Measurements from ENCODE around the gene OR13C5.
"Not testable (repeated sequence)": the region's sequence is repeated elsewhere in the genome, so short reads cannot be mapped to it uniquely, and the experiment has no call there.

OR13C5 gene, protein sequence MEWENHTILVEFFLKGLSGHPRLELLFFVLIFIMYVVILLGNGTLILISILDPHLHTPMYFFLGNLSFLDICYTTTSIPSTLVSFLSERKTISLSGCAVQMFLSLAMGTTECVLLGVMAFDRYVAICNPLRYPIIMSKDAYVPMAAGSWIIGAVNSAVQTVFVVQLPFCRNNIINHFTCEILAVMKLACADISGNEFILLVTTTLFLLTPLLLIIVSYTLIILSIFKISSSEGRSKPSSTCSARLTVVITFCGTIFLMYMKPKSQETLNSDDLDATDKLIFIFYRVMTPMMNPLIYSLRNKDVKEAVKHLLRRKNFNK

DNA sequence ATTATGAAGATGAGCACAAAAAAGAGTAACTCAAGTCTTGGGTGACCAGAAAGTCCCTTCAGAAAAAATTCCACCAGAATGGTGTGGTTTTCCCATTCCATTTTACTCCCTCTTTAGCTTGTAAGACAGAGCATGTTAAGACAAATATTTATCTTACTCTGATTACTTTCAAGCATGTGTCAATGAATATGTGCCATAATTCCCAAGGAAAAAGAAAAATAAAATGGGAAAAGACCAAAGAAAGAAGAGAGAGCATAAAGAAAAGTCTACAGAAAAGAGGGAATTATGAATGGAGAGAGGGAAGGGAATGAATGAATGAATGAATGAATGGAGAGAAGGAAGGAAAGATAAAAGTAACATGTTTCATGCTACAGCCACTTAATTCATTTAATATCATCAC is at the start of gene OR13C5:
OR13C5 (minus strand) TSS at position 101 of the 400 bp plus-strand sequence; CDS start at position 101, 0 bp downstream.
- not testable (repeated sequence) for DNase-seq (ENCODE audit: low spot score)

DNA sequence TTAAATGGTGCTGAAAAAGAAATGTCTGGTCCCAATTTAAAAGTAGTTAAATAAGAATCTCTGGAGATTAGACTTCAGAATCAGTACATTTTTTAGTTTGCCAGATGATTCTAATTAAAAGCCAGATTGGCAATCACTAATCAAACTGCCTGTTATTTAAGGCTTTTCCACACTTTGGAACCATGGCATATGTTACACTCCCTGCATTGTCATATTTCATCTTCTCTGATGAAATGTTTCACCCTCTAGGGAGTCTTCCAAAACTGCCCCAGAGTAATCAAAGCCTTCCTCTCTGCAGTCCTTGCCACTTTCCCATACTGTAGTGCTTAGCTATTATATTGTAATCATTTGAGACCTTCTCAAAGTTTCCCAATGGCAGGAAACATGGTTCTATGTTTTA is 36.2 kb upstream of the OR13C5 start:
- DNase-seq (ENCODE audit: low spot score): no peak

DNA sequence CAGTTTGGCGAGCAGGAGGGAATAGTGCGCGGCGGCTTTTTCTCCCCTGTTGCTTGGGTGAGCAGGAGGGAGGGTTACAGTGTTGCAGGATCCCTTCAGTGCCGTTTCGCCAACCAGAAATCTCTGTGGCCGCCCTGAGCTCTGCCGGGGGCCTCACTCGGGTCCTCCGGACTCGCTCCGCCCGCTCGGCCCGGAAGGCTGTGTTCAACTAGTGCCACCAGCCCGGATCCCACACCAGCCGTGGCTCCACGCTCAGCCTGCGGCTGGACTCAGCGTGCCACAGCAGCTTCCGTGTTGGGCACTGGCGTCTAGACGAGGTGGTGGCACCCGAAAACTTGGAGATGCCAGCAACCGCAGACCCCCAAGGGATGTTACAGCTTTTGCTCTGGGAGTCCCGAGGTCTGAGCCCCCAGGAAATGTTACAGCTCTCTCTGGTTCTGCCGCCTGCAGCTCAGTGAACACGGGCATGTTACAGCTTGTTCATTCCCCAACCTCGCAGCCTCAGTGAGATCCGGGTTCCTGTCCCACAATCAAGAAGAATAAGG is 34.8 kb upstream of the OR13C5 start:
- no peak for DNase-seq (ENCODE audit: low spot score)

DNA sequence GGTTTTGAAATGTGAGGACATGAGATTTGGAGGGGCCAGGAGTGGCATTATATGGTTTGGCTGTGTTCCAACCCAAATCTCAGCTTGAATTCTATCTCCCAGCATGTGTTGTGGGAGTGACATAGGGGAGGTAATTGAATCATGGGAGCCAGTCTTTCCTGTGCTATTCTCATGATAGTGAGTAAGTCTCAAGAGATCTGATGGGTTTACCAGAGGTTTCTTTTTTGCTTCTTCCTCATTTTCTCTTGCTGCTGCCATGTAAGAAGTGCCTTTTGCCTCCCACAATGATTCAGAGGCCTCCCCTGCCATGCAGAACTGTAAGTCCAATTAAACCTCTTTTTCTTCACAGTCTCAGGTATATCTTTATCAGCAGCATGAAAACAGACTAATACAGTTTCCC is 26.8 kb upstream of the OR13C5 start:
- not testable (repeated sequence) for DNase-seq (ENCODE audit: low spot score)

DNA sequence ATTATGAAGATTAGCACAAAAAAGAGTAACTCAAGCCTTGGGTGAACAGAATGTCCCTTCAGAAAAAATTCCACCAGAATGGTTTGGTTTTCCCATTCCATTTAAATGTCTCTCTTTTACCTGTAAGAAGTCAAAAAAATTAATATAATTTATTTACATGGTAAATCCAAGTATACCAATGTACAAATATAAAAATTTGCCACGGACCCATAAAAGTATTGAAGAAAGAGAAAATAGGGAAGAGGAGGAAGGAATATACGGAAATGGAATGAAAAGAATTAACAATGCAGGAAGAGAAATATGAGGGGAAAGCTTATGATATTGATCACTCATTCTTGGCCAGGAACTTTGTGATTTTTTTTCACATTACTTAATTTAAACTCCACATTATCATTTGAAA is 18.9 kb upstream of the OR13C5 start, which contains the start of gene OR13C9:
OR13C9 (minus strand) TSS at position 101 of the 400 bp plus-strand sequence; CDS start at position 101, 0 bp downstream.
- DNase-seq (ENCODE audit: low spot score): no peak

DNA sequence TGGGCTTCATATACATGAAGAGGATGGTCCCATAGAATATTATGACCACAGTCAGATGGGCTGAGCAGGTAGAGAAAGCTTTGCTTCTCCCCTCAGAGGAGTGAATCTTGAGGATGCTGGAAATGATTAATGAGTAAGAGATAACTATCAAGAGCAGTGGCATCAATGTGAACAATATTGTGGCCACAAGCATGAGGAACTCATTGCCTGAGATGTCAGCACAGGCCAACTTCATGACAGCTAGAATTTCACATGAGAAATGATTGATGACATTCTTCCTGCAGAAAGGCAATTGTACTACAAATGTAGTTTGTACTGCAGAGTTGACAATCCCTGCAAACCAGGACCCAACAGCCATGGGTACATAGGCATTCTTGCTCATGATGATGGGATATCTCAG is 18.2 kb upstream of the OR13C5 start:
- no peak for DNase-seq (ENCODE audit: low spot score)

DNA sequence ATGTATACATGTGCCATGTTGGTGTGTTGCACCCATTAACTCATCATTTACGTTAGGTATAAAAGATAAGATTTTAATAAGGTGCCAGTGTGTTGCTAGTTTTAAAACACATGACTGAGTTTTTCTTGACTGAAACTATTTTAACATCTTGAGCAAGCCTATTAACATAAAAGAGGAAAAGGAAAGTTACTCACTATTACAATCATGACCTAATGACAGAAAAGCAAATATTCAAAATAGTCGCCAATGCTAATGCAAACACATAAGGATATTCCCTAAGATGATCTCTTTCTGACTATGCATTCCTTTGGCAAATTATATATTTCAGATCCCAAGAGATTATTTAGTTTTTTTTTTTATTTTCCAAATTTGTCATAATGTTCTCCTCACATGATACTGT is 12.0 kb upstream of the OR13C5 start:
- no peak for DNase-seq (ENCODE audit: low spot score)

DNA sequence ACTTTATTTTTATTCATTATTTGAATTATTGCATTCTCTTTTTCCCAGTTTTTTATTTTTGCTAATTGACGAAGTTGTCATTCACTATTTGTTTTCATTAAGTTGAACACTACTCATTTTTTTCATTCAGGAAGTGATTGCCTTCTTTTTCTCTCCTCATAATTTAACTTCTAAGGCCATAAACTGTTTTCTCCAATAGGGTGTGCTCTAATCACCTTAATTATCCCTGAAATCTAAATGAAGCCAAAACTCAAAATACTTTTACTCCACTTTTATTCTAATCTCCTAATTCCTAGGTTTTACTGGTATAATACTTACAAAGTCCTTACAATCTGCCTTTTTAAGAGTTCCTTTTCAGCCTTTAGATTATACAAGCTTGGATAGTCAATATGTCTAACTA is 9.1 kb upstream of the OR13C5 start:
- DNase-seq (ENCODE audit: low spot score): no peak

DNA sequence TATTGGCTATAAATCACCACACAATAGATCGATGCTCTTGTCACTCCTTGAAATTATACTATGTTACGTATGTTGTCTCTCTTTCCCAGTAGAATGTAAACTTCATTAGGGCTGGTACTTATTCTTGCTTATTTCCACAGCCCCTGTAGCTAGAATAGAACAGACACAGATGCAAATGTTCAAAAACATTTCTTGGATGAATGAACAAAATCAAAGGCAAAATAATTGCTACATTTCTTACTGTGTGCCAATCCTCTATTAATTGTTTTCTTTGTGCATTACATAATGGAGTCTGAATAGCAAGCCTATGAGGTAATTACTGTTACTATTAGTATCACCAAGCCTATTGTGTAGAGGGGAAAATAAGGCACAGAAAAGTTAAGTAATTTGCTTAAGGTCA is 6.9 kb upstream of the OR13C5 start:
- DNase-seq (ENCODE audit: low spot score): no peak

DNA sequence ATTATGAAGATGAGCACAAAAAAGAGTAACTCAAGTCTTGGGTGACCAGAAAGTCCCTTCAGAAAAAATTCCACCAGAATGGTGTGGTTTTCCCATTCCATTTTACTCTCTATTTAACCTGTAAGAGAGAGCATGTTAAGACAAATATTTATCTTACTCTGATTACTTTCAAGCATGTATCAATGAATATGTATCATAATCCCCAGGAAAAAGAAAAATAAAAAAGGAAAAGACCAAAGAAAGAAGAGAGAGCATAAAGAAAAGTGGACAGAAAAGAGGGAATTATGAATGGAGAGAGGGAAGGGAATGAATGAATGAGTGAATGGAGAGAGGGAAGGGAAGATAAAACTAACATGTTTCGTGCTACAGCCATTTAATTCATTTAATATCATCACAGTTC is 6.3 kb upstream of the OR13C5 start, which contains the start of gene OR13C2:
OR13C2 (minus strand) TSS at position 101 of the 400 bp plus-strand sequence; CDS start at position 101, 0 bp downstream.
- DNase-seq (ENCODE audit: low spot score): not testable (repeated sequence)

DNA sequence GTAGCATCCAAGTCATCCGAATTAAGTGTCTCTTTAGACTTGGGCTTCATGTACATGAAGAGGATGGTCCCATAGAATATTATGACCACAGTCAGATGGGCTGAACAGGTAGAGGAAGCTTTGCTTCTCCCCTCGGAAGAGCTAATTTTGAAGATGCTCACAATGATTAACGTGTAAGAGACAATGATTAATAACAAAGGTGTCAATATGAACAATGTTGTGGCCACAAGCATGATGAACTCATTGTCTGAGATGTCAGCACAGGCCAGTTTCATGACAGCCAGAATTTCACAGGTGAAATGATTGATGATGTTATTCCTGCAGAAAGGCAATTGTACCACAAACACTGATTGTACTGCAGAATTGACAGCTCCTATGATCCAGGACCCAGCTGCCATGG is 5.6 kb upstream of the OR13C5 start:
- no peak for DNase-seq (ENCODE audit: low spot score)

DNA sequence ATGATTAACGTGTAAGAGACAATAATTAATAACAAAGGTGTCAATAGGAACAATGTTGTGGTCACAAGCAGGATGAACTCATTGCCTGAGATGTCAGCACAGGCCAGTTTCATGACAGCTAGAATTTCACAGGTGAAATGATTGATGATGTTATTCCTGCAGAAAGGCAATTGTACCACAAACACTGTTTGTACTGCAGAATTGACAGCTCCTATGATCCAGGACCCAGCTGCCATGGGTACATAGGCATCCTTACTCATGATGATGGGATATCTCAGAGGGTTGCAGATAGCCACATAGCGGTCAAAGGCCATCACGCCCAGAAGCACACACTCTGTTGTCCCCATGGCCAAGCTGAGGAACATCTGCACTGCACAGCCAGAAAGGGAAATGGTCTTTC is 464 bp downstream of the OR13C5 start:
- not testable (repeated sequence) for DNase-seq (ENCODE audit: low spot score)

DNA sequence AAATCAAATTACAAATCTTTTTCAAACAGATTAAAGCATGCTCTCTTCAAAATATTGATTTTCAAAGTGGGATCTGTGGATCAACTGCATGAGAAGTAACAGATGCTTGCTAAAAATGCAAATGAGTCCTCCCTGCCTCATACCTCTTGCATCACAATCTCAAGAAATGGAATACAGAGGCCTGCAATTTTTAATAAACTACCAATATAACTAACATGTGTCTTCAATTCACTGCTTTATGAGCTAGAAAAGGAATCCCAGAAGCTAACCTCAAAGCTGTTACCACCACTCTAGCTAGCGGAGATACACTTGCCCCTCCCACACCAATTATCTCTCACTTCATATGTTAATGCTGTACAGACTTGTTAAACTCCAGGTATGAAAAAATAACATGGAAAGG is 9.6 kb downstream of the OR13C5 start:
- no peak for DNase-seq (ENCODE audit: low spot score)

DNA sequence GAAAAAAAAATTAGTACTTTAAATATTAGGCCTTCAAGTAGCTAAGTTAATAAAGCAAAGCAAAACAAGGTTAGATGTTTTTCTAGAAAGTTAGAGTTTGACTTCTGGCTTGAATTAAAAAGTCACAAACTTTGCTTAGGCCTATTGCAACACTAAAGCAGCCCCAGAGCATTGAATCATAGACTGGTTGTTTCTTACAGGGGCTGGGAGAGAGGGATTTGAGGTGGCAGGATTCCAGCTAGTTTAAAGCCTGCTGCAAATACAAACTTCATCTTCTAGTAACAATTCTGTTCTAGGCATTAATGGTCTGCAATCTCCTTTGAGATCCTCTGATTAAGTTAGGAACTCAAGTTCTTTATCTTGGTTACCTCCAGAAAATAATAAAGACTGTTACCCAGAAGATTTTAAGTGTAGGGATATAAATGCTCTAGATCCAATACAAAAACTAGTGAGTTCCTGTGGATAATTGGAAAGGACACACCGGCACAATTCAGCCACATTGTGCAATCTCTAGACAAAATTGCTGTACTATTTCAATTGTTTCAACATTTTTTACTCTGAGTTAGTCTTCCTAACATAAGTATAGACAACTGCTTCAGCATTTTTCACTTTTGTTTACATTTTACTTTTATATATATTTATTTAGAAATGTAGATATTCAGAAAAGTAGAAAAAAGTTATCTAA is 12.6 kb downstream of the OR13C5 start:
- DNase-seq (ENCODE audit: low spot score): no peak

DNA sequence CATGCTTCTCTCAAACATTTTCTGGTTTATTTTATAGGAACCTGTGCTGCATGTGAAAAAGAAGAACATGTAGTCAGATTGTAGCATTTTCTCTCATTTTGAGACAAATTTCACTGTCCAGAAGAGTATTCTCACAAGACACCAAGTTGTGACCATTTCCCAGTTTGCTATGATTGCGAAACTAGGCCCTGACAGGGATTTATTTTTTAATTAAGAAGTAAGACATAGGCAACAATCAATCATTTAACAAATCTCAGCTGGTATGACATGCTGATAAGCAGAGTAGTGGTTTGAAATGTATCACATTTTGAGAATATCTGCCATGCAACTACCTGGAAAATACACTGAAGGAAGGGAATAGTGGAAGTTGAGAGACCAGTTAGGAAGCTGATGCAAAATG is 18.7 kb downstream of the OR13C5 start:
- DNase-seq (ENCODE audit: low spot score): no peak

DNA sequence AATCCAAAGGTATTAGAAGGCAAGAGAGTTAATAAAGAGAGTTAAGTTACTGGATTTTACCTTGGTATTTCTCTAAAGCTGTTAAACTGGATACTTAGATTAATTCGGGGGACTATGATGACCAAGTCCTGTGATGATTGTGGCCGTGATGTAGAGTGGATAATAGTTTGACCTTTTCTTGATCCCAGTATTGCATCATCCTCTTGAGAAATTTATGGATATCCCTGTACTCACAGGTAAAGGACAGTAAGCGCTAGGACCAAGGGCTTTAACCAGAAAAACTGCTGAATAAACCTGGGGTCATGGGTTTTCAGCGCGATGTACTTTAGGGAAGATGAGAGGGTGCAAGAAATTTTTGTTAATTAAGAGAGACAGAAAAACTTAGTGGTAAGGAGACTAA is 21.9 kb downstream of the OR13C5 start:
- no peak for DNase-seq (ENCODE audit: low spot score)

DNA sequence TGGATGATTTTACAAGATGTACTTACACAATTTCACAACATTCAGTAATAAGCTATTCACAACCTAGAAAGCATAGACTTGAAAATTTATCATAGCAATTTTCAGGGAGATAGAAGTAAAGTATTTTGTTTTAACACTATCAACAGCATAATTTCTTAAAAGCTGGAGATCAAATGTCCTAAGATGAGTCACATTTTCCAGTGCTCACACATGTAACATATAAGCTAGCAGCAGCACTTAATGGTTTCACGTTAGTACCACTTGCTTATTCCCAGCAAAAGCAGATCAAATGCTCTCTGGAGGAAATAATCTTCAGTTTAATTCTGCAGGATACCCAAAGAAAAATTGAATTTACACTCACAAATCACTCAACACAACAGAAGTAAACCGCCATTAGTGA is 23.8 kb downstream of the OR13C5 start:
- no peak for DNase-seq (ENCODE audit: low spot score)

DNA sequence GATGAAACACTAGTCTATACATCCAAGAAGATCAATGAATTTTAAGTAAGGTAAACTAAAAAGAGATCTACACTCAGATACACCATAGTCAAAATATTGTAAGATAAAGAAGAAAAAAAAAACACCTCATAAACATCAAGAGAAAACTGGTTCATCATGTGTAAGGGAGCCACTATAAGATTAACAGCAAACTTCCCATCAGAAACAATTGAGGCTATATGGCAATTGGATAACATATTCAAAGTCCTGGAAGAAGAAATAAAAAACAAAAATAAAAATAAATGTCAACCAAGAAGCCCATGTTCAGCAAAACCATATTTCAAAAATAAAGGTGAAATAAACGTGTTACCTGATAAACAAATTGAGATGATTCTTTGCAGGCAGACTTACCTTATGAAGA is 26.6 kb downstream of the OR13C5 start:
- no peak for DNase-seq (ENCODE audit: low spot score)

DNA sequence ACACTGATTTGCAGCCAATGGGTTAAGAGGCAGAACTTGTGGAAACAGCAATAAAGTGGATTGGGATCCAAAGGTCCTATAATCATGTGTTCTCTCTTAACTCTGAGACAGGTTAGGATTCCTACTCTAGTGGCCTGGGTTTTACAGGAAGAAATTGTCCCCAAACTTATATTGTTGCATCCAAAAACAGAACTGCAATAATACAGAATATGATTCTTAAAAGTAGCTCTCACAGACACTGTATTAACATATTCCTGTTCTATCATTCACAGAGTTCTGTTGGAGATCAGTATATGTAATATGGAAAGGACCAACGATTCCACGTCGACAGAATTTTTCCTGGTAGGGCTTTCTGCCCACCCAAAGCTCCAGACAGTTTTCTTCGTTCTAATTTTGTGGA is 30.3 kb downstream of the OR13C5 start, which contains the start of gene OR13C8:
OR13C8 (plus strand) TSS at position 301 of the 400 bp plus-strand sequence; CDS start at position 301, 0 bp downstream.
- DNase-seq (ENCODE audit: low spot score): no peak

DNA sequence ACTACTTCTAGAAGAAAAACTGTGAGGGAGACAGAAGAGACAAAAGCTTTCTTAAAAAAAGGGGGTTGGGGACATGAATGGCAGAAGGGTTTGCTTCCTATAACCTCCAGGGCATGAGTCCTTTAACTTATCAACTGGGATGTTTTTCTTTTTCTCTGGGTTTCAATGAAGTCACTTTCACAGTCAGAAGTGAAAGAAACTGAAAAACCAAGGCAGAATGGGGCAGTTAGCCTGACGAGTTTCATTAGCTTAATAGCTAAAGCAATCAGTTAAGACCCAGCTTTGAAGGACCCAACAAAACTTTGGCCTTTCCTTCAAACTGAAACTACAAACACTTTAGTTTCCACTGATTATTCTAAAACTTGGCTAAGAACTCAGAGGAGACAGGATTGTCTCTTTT is 34.9 kb downstream of the OR13C5 start:
- DNase-seq (ENCODE audit: low spot score): no peak

DNA sequence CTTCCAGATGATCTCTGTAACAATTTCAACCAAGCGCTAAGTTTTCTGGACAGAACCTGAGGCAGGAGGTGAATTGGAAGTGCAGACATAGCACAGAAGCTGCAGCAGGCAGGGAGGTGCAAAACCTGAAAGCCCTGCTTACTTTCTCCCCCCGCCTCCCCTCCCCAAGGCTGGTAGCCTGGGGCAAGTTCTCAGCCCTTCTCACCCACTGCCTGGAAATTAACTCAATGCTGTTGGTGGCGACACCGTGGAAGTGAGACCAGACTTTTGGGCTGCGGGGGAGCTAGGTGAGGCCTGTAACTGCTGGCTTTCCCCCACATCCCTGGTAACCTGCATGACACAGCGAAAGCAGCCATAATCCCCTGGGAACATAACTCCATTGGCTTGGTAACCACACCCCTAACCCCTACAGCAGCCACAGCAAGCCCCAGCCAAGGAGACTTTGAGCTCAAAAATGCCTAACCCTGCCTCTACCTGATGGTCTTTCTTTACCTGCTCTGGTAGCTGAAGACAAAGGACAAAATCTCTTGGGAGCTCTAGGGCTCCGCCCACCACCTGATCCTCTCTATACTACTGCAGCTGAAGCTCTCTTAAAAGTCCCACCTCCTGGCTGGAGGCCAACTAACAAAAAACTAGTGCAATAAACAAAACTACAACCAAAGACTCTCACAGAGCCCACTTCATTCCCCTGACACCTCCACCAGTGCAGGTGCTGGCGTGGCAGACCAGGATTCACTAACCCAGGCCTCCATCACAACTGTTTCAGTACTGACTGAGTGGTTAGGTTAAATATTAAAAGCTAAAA is 42.2 kb downstream of the OR13C5 start:
- no peak for DNase-seq (ENCODE audit: low spot score)

DNA sequence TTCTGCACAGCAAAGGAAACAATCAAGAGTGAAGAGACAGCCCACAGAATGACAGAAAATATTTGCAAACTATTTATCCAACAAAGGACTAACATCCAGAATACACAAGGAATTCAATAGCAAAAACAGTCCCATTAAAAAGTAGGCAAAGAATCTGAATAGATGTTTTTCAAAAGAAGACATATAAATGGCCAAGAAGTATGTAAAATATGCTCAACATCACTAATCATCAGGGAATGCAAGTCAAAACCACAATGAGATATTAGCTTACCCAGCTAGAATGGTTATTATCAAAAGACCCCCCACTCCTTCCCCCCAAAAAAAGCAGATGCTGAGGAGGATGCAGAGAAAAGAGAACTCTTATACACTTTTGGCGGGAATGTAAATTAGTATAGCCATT is 43.7 kb downstream of the OR13C5 start:
- no peak for DNase-seq (ENCODE audit: low spot score)
